Measurements from ENCODE around the gene B4GAT1.

DNA sequence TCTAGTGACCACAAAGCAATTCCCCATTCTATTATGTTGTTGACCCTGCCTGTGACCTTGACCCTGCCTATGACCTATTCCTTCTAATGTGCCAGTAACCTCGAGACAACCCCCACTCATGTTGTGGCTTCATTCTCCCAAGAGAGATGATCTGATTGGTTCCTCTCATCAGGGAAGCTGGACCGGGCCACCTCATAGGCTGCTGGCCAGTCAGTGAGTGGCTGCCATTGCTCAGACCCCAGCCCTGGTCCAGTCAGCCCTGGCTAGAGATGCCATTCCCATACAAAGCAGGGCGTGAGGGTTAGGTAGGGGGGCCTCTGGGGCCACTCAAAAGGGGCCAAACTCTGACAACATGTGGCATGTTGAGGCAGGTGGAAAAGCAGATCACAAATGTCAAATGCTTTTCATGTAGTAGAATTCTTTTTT, 12.2 kb upstream of the B4GAT1 start:
- no peak for TF ChIP-seq GATA2 (IDR thresholded peaks at IDR 0.05; ENCODE audit: low read depth, low read length)
- TF ChIP-seq GATA3 (IDR thresholded peaks at IDR 0.05; ENCODE audit: low read depth, low read length): no peak
